Colon (tissue), 2 donors: Measurements from ENCODE around the gene GAD2.
"Not testable (repeated sequence)": the region's sequence is repeated elsewhere in the genome, so short reads cannot be mapped to it uniquely, and the experiment has no call there.

Source experiments
- FAIRE-seq: peaks from 2 replicates; lab custom pipeline; 2012; peaks lifted over from hg19 to GRCh38; lab: Jason Lieb, UNC
- donor health status: control.
- donor health status: control.

Gene GAD2

GRCh38 chr10:26318672-26319071 is 102.1 kb downstream of the GAD2 start:
- FAIRE-seq: no peak

- FAIRE-seq: no peak
Observed at GRCh38 chr10:26323219-26323618, 106.6 kb downstream of the GAD2 start.

- peak; percentile 5 for FAIRE-seq
Observed at GRCh38 chr10:26326851-26327250, 110.3 kb downstream of the GAD2 start.

- no peak for FAIRE-seq
Observed at GRCh38 chr10:26327811-26328210, 111.2 kb downstream of the GAD2 start.

- no peak for FAIRE-seq
Observed at GRCh38 chr10:26331371-26331770, 114.8 kb downstream of the GAD2 start.

GRCh38 chr10:26334232-26334931 is 117.8 kb downstream of the GAD2 start:
- FAIRE-seq: no peak

GRCh38 chr10:26334932-26335573 is 118.5 kb downstream of the GAD2 start:
- FAIRE-seq: no peak

- FAIRE-seq: no peak
Observed at GRCh38 chr10:26335574-26336093, 119.1 kb downstream of the GAD2 start.

- FAIRE-seq: no peak
Observed at GRCh38 chr10:26336979-26337378, 120.4 kb downstream of the GAD2 start.

GRCh38 chr10:26341701-26342100 is 125.1 kb downstream of the GAD2 start:
- FAIRE-seq: no peak

GRCh38 chr10:26348821-26349417 is 132.3 kb downstream of the GAD2 start:
- not testable (repeated sequence) for FAIRE-seq
